Hepatocyte (in vitro differentiated cells): ENCODE results near the gene LRRTM3.

Experiments
- EZH2 ChIP-seq: fragments of 200-600 bp; sonication (generic); IDR thresholded peaks from 2 replicates; pipeline ENCODE4 v1.6.1; 2016; ENCODE audit warnings: antibody characterized with exemption, mild to moderate bottlenecking, borderline replicate concordance
- EZH2phosphoT487 ChIP-seq: fragments of 200-600 bp; sonication (generic); IDR thresholded peaks from one replicate; pipeline ENCODE4 v1.6.1; 2018; ENCODE audit warnings: antibody characterized with exemption, mild to moderate bottlenecking, low read depth, moderate library complexity; ENCODE audit not compliant: unreplicated experiment, severe bottlenecking
- TF ChIP-seq, protein P1 (sequence below): fragments of 200-600 bp; sonication (generic); IDR thresholded peaks from 2 replicates; pipeline ENCODE4 v1.5.1; 2016; ENCODE audit warnings: antibody characterized with exemption, mild to moderate bottlenecking; ENCODE audit not compliant: poor library complexity

DNA sequence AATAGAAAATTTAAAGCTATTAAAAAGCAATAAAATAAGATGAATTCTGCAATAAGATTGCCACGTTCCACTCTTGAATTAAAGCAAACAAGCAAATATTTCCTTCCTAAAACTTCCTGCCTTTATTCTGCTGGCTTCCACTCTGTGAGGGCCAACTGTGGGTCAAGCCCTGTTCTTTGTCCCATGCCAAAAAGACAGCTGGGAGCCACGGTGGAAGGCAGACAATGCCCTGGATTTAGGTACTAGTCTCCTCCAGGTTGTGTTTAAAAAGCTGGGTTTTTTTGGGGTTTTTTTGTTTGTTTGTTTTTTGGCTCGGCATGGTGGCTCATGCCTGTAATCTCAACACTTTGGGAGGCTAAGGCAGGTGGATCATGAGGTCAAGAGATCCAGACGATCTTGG is 39.1 kb downstream of the LRRTM3 start:
- TF ChIP-seq, protein P1, sequence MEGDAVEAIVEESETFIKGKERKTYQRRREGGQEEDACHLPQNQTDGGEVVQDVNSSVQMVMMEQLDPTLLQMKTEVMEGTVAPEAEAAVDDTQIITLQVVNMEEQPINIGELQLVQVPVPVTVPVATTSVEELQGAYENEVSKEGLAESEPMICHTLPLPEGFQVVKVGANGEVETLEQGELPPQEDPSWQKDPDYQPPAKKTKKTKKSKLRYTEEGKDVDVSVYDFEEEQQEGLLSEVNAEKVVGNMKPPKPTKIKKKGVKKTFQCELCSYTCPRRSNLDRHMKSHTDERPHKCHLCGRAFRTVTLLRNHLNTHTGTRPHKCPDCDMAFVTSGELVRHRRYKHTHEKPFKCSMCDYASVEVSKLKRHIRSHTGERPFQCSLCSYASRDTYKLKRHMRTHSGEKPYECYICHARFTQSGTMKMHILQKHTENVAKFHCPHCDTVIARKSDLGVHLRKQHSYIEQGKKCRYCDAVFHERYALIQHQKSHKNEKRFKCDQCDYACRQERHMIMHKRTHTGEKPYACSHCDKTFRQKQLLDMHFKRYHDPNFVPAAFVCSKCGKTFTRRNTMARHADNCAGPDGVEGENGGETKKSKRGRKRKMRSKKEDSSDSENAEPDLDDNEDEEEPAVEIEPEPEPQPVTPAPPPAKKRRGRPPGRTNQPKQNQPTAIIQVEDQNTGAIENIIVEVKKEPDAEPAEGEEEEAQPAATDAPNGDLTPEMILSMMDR: no peak
- TF ChIP-seq EZH2 (no peak), EZH2phosphoT487 (no peak)
